MG63 (cell line): ENCODE measurements around the gene NR1I3. TPM values are rescaled to one million over a fixed set of nuclear protein-coding genes. Genes with fewer than 3 reads are reported as not detected.
A peak's percentile ranks its signal among the peaks of the same experiment; 100 is the strongest.
"Not testable (repeated sequence)": the region's sequence is repeated elsewhere in the genome, so short reads cannot be mapped to it uniquely, and the experiment has no call there.

Experiments used
- DNase-seq: peaks from one replicate; pipeline ENCODE4 v3.0.0-alpha.2; 2020
- H3K27me3 ChIP-seq: fragments of 250-450 bp; sonication (Bioruptor Pico); 2 replicates; pipeline ENCODE4 v1.5.1; 2020; ENCODE audit warnings: mild to moderate bottlenecking, moderate library complexity
- H3K36me3 ChIP-seq: fragments of 250-450 bp; sonication (Bioruptor Pico); 2 replicates; pipeline ENCODE4 v1.5.1; 2020; ENCODE audit warnings: mild to moderate bottlenecking, moderate library complexity
- H3K4me3 ChIP-seq: fragments of 250-450 bp; sonication (Bioruptor Pico); 2 replicates; pipeline ENCODE4 v1.5.1; 2020; ENCODE audit warnings: mild to moderate bottlenecking, moderate library complexity
- H3K9me3 ChIP-seq: fragments of 250-450 bp; sonication (Bioruptor Pico); 2 replicates; pipeline ENCODE4 v1.5.1; 2020; ENCODE audit warnings: mild to moderate bottlenecking, moderate library complexity
- total RNA-seq: library from RNA; depleted of rRNA; stranded (reverse); fragments of >200 nt; shearing (Covaris generic); gene quantifications from 2 replicates; pipeline ENCODE4 v1.2.3, GENCODE V29; 2014; ENCODE audit warnings: low replicate concordance

The NR1I3 gene
- total RNA-seq, 1 experiment from 2014 or later, result not detected

- no peaks in the 10 kb centered on the region for H3K27me3 ChIP-seq
- peaks cover 27% of the 10 kb centered on the region for H3K36me3 ChIP-seq
- DNase-seq, result peak; percentile 99
- H3K9me3 ChIP-seq, result no peaks in the 10 kb centered on the region
- peak within 1 kb of the TSS; percentile 99 for H3K4me3 ChIP-seq
Measured at GRCh38 chr1:161225534-161226319, 12.3 kb downstream of the NR1I3 start, which contains the start of gene TOMM40L. TOMM40L (plus strand) TSS chr1:161226060; CDS start chr1:161226490, 430 bp downstream.

- peaks cover 25% of the 10 kb centered on the region for H3K36me3 ChIP-seq
- no peaks in the 10 kb centered on the region for H3K27me3 ChIP-seq
- no peak for DNase-seq
- H3K9me3 ChIP-seq, result no peaks in the 10 kb centered on the region
- H3K4me3 ChIP-seq, result peak overlapping the region; percentile 6; the same call in 1 of the 2 replicates
Measured at GRCh38 chr1:161225178-161225533, 12.8 kb downstream of the NR1I3 start.

- not testable (repeated sequence) for H3K4me3 ChIP-seq, H3K27me3 ChIP-seq, H3K9me3 ChIP-seq, DNase-seq
- peaks cover 21% of the 10 kb centered on the region for H3K36me3 ChIP-seq
Measured at GRCh38 chr1:161224695-161225087, 13.3 kb downstream of the NR1I3 start.

GRCh38 chr1:161223805-161224694, 14.0 kb downstream of the NR1I3 start:
- Histone ChIP-seq H3K4me3 (no peak overlapping the region), H3K9me3 (no peaks in the 10 kb centered on the region), H3K36me3 (peaks cover 14% of the 10 kb centered on the region), H3K27me3 (no peaks in the 10 kb centered on the region)
- DNase-seq, result no peak

- Histone ChIP-seq H3K36me3 (no peaks in the 10 kb centered on the region; the same call in 1 of the 2 replicates), H3K27me3 (no peaks in the 10 kb centered on the region), H3K9me3 (no peaks in the 10 kb centered on the region), H3K4me3 (no peak overlapping the region)
- no peak for DNase-seq
Measured at GRCh38 chr1:161222175-161223019, 15.6 kb downstream of the NR1I3 start.

GRCh38 chr1:161220002-161220401, 18.0 kb downstream of the NR1I3 start:
- Histone ChIP-seq H3K9me3 (no peaks in the 10 kb centered on the region), H3K4me3 (no peak overlapping the region), H3K27me3 (no peaks in the 10 kb centered on the region), H3K36me3 (no peaks in the 10 kb centered on the region)
- DNase-seq, result no peak

GRCh38 chr1:161219078-161219892, 18.7 kb downstream of the NR1I3 start:
- Histone ChIP-seq H3K4me3 (no peak overlapping the region), H3K36me3 (peaks cover 3% of the 10 kb centered on the region), H3K27me3 (no peaks in the 10 kb centered on the region), H3K9me3 (no peaks in the 10 kb centered on the region)
- no peak for DNase-seq

- no peak overlapping the region for H3K4me3 ChIP-seq
- no peaks in the 10 kb centered on the region for H3K9me3 ChIP-seq
- peaks cover 11% of the 10 kb centered on the region for H3K36me3 ChIP-seq
- no peaks in the 10 kb centered on the region for H3K27me3 ChIP-seq
- DNase-seq, result no peak
Measured at GRCh38 chr1:161218301-161219077, 19.5 kb downstream of the NR1I3 start.

- Histone ChIP-seq H3K9me3 (no peaks in the 10 kb centered on the region), H3K36me3 (peaks cover 18% of the 10 kb centered on the region), H3K27me3 (no peaks in the 10 kb centered on the region), H3K4me3 (no peak overlapping the region)
- DNase-seq, result no peak
Measured at GRCh38 chr1:161217831-161218230, 20.2 kb downstream of the NR1I3 start.

- peaks cover 24% of the 10 kb centered on the region for H3K36me3 ChIP-seq
- H3K27me3 ChIP-seq, result no peaks in the 10 kb centered on the region
- no peak overlapping the region for H3K4me3 ChIP-seq
- no peaks in the 10 kb centered on the region for H3K9me3 ChIP-seq
- DNase-seq, result no peak
Measured at GRCh38 chr1:161216945-161217712, 20.9 kb downstream of the NR1I3 start.

GRCh38 chr1:161215076-161215475, 22.9 kb downstream of the NR1I3 start, which contains the start of gene FCER1G:
FCER1G (plus strand) TSS chr1:161215295; CDS start chr1:161215322, 27 bp downstream.
- no peak within 1 kb of the TSS for H3K4me3 ChIP-seq
- no peak for DNase-seq
- peaks cover 43% of the 10 kb centered on the region for H3K36me3 ChIP-seq
- no peaks in the 10 kb centered on the region for H3K9me3 ChIP-seq
- H3K27me3 ChIP-seq, result no peaks in the 10 kb centered on the region

GRCh38 chr1:161214369-161214768, 23.6 kb downstream of the NR1I3 start:
- H3K9me3 ChIP-seq, result no peaks in the 10 kb centered on the region
- DNase-seq, result no peak
- no peaks in the 10 kb centered on the region for H3K27me3 ChIP-seq
- H3K36me3 ChIP-seq, result peaks cover 50% of the 10 kb centered on the region
- H3K4me3 ChIP-seq, result no peak overlapping the region

- Histone ChIP-seq H3K27me3 (no peaks in the 10 kb centered on the region), H3K4me3 (no peak overlapping the region), H3K9me3 (no peaks in the 10 kb centered on the region), H3K36me3 (peaks cover 90% of the 10 kb centered on the region)
- DNase-seq, result peak; percentile 70
Measured at GRCh38 chr1:161209790-161210409, 28.1 kb downstream of the NR1I3 start.

- Histone ChIP-seq H3K36me3 (peaks cover 84% of the 10 kb centered on the region), H3K4me3 (no peak overlapping the region), H3K9me3 (no peaks in the 10 kb centered on the region), H3K27me3 (no peaks in the 10 kb centered on the region)
- no peak for DNase-seq
Measured at GRCh38 chr1:161207173-161207572, 30.8 kb downstream of the NR1I3 start.
